Measurements from ENCODE around the gene C1QTNF12. TPM values are rescaled to one million over a fixed set of nuclear protein-coding genes. Genes with fewer than 3 reads are reported as not detected.

The C1QTNF12 gene
- total RNA-seq, 1 donor from 2014 or later: 1.7 TPM

- Mint-ChIP-seq H3K27me3 (no peaks in the 10 kb centered on the region), H3K9me3 (ENCODE audit: low read depth) (no peaks in the 10 kb centered on the region), H3K4me1 (ENCODE audit: low read depth) (no peaks in the 10 kb centered on the region), H3K36me3 (ENCODE audit: insufficient read depth) (peaks cover 17% of the 10 kb centered on the region), H3K4me3 (ENCODE audit: low read depth) (no peak overlapping the region), H3K27ac (no peak overlapping the region)
- TF ChIP-seq, protein P1, sequence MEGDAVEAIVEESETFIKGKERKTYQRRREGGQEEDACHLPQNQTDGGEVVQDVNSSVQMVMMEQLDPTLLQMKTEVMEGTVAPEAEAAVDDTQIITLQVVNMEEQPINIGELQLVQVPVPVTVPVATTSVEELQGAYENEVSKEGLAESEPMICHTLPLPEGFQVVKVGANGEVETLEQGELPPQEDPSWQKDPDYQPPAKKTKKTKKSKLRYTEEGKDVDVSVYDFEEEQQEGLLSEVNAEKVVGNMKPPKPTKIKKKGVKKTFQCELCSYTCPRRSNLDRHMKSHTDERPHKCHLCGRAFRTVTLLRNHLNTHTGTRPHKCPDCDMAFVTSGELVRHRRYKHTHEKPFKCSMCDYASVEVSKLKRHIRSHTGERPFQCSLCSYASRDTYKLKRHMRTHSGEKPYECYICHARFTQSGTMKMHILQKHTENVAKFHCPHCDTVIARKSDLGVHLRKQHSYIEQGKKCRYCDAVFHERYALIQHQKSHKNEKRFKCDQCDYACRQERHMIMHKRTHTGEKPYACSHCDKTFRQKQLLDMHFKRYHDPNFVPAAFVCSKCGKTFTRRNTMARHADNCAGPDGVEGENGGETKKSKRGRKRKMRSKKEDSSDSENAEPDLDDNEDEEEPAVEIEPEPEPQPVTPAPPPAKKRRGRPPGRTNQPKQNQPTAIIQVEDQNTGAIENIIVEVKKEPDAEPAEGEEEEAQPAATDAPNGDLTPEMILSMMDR (IDR thresholded peaks at IDR 0.05; ENCODE audit: unreplicated experiment): no peak
- DNase-seq (ENCODE audit: low spot score, unreplicated experiment): no peak
These were observed 27.9 kb downstream of the C1QTNF12 start for GRCh38 chr1:1218524-1219200.

DNA sequence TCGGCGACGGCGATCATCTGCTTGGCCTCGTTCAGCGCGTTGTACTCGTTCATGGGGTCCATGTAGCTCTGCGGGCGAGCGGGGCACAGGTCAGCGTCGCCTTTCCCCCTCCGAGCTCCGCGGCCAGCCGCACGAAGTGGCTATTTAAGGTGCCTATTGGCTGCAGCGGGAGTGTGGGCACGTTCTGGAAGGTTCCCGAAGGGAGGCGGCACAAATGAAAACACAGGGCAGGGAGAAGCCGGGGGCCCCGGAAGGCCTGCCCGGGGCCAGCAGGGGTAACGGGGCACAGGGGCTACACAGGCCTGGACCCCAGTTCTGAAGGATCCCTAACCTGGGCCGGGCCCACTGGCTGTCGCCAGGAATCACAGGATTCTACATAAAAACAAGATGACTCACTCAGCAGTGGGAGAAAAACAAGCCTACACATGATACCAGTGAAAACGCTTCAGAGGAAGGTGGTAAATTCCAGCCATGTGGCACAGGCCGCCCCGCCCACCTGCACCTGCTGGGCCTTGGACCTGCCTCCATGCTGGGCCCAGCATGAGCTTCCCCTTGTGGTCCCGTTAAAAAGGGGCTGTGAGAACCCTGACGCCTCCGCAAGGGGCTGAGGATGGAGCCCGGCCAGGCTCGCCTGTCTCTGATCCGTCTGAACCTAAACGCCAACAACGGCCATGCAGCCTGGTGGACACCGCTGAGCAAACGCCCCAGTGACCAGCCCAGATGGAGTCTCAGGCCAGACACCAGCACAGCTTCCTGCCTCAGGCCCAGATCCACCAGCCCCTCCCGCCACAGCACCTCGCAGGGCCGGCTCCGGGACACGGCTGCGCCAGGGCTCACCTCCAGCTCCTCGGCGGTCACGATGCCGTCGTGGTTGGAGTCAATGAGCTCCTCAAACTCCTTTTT lies 28.6 kb downstream of the C1QTNF12 start:
- no peak overlapping the region for H3K27ac Mint-ChIP-seq

GRCh38 chr1:1216770-1217620 lies 29.5 kb downstream of the C1QTNF12 start:
- no peak overlapping the region for H3K27ac Mint-ChIP-seq
- H3K4me3 Mint-ChIP-seq (ENCODE audit: low read depth): no peak overlapping the region

More for the DNA sequence above, 28.6 kb downstream of the C1QTNF12 start:
- Mint-ChIP-seq H3K9me3 (ENCODE audit: low read depth) (no peaks in the 10 kb centered on the region), H3K4me3 (ENCODE audit: low read depth) (no peak overlapping the region), H3K4me1 (ENCODE audit: low read depth) (no peaks in the 10 kb centered on the region), H3K36me3 (ENCODE audit: insufficient read depth) (peaks cover 14% of the 10 kb centered on the region), H3K27me3 (no peaks in the 10 kb centered on the region)
- TF ChIP-seq, protein P1 (IDR thresholded peaks at IDR 0.05; ENCODE audit: unreplicated experiment): no peak
- DNase-seq (ENCODE audit: low spot score, unreplicated experiment): no peak

DNA sequence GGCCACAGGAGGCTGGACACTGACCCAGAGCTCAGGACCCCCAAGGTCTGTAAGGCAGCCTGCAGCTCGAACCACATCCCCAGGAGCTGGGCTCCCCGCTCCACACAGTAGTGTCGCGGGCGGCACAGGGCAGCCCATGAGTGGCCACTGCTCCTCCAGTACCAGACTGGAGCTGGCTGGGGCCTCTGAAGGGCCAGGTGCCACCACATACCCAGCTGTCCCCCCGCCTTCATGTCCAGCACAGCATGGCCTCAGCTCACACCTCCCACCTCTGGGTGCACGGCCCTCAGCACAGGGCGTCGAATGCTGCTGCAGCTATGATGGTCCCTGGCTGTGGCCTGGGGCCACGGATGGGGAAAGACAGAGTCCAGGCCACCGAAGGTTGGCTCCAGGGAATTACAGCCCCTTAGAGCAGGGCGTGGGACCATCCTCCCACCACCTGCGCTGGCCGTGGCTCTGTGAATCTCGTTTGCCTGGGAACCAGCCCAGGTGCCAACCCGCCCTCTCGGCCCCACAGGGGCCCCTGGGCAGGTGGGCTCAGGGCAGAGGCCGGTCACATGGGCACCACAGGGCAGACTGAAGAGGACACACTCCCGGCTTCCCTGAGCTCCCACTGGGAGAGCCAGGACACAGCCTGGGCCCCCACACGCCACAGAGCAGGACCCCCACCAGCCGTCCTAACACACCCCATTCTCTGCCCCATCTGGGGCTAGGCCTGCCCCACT lies 30.5 kb downstream of the C1QTNF12 start:
- Mint-ChIP-seq H3K4me3 (ENCODE audit: low read depth) (no peak overlapping the region), H3K27me3 (no peaks in the 10 kb centered on the region), H3K27ac (no peak overlapping the region), H3K9me3 (ENCODE audit: low read depth) (no peaks in the 10 kb centered on the region), H3K36me3 (ENCODE audit: insufficient read depth) (peaks cover 10% of the 10 kb centered on the region), H3K4me1 (ENCODE audit: low read depth) (no peaks in the 10 kb centered on the region)
- TF ChIP-seq, protein P1 (IDR thresholded peaks at IDR 0.05; ENCODE audit: unreplicated experiment): no peak
- no peak for DNase-seq (ENCODE audit: low spot score, unreplicated experiment)

More at GRCh38 chr1:1216770-1217620, 29.5 kb downstream of the C1QTNF12 start:
- Mint-ChIP-seq H3K27me3 (no peaks in the 10 kb centered on the region), H3K36me3 (ENCODE audit: insufficient read depth) (peaks cover 12% of the 10 kb centered on the region), H3K9me3 (ENCODE audit: low read depth) (no peaks in the 10 kb centered on the region), H3K4me1 (ENCODE audit: low read depth) (no peaks in the 10 kb centered on the region)
- TF ChIP-seq, protein P1 (IDR thresholded peaks at IDR 0.05; ENCODE audit: unreplicated experiment): no peak
- DNase-seq (ENCODE audit: low spot score, unreplicated experiment): no peak

All from progenitor cell of endocrine pancreas (in vitro differentiated cells).